ENCODE results near the gene PVR.
"Not testable (repeated sequence)": the region's sequence is repeated elsewhere in the genome, so short reads cannot be mapped to it uniquely, and the experiment has no call there.

Gene PVR

GRCh38 chr19:44610497-44610896, 33.2 kb upstream of the PVR start:
- not testable (repeated sequence) for H3K36me3 Mint-ChIP-seq (ENCODE audit: low read depth); H3K4me3 Mint-ChIP-seq; H3K9me3 Mint-ChIP-seq; H3K27me3 Mint-ChIP-seq
- Mint-ChIP-seq H3K27ac (peak overlapping the region; percentile 32), H3K4me1 (ENCODE audit: low read depth) (peaks cover 30% of the 10 kb centered on the region)
- intact Hi-C loops (cut with micrococcal nuclease), result loop anchor here (5.0 kb wide), 1 partner anchor 47 kb away; no protein-coding TSS in a partner anchor

- intact Hi-C loops (cut with micrococcal nuclease), result loop anchor here (5.0 kb wide), 1 partner anchor 45 kb away; no protein-coding TSS in a partner anchor
- H3K9me3 Mint-ChIP-seq, result no peaks in the 10 kb centered on the region
- no peak overlapping the region for H3K4me3 Mint-ChIP-seq
Measured at GRCh38 chr19:44611812-44612295, 31.9 kb upstream of the PVR start.

GRCh38 chr19:44613295-44614178, 30.2 kb upstream of the PVR start, which contains the start of gene IGSF23:
Gene IGSF23 (plus strand): TSS chr19:44613563. CDS start chr19:44613646, 83 bp downstream.
- Mint-ChIP-seq H3K27me3 (no peaks in the 10 kb centered on the region), H3K27ac (no peak within 1 kb of the TSS), H3K9me3 (no peaks in the 10 kb centered on the region), H3K36me3 (ENCODE audit: low read depth) (no peaks in the 10 kb centered on the region), H3K4me1 (ENCODE audit: low read depth) (peaks cover 27% of the 10 kb centered on the region), H3K4me3 (no peak within 1 kb of the TSS)
- intact Hi-C loops (cut with micrococcal nuclease), result loop anchor here (5.0 kb wide), 1 partner anchor 44 kb away; no protein-coding TSS in a partner anchor

More at GRCh38 chr19:44611812-44612295, 31.9 kb upstream of the PVR start:
- no peak overlapping the region for H3K27ac Mint-ChIP-seq
- no peaks in the 10 kb centered on the region for H3K27me3 Mint-ChIP-seq
- peaks cover 31% of the 10 kb centered on the region for H3K4me1 Mint-ChIP-seq (ENCODE audit: low read depth)
- no peaks in the 10 kb centered on the region for H3K36me3 Mint-ChIP-seq (ENCODE audit: low read depth)

- intact Hi-C loops (cut with micrococcal nuclease), result loop anchor here (5.0 kb wide), 1 partner anchor 43 kb away; no protein-coding TSS in a partner anchor
Measured at GRCh38 chr19:44614313-44614712, 29.4 kb upstream of the PVR start.

GRCh38 chr19:44615863-44616247, 27.9 kb upstream of the PVR start:
- Mint-ChIP-seq H3K9me3 (no peaks in the 10 kb centered on the region), H3K36me3 (ENCODE audit: low read depth) (no peaks in the 10 kb centered on the region), H3K27me3 (no peaks in the 10 kb centered on the region), H3K4me1 (ENCODE audit: low read depth) (peaks cover 35% of the 10 kb centered on the region), H3K27ac (no peak overlapping the region), H3K4me3 (no peak overlapping the region)
- intact Hi-C loops (cut with micrococcal nuclease), result no loop called here

More at GRCh38 chr19:44614313-44614712, 29.4 kb upstream of the PVR start:
- H3K9me3 Mint-ChIP-seq, result no peaks in the 10 kb centered on the region
- peaks cover 31% of the 10 kb centered on the region for H3K4me1 Mint-ChIP-seq (ENCODE audit: low read depth)
- H3K4me3 Mint-ChIP-seq, result no peak overlapping the region
- H3K27me3 Mint-ChIP-seq, result no peaks in the 10 kb centered on the region
- H3K27ac Mint-ChIP-seq, result no peak overlapping the region
- H3K36me3 Mint-ChIP-seq (ENCODE audit: low read depth), result no peaks in the 10 kb centered on the region

- Mint-ChIP-seq H3K36me3 (ENCODE audit: low read depth) (no peaks in the 10 kb centered on the region), H3K27me3 (no peaks in the 10 kb centered on the region), H3K4me1 (ENCODE audit: low read depth) (peaks cover 37% of the 10 kb centered on the region), H3K27ac (no peak overlapping the region), H3K9me3 (no peaks in the 10 kb centered on the region), H3K4me3 (no peak overlapping the region)
- intact Hi-C loops (cut with micrococcal nuclease), result no loop called here
Measured at GRCh38 chr19:44617110-44617880, 26.4 kb upstream of the PVR start.

- Mint-ChIP-seq H3K4me3 (no peak overlapping the region), H3K36me3 (ENCODE audit: low read depth) (no peaks in the 10 kb centered on the region), H3K4me1 (ENCODE audit: low read depth) (peaks cover 52% of the 10 kb centered on the region), H3K9me3 (peaks cover 2% of the 10 kb centered on the region), H3K27ac (no peak overlapping the region), H3K27me3 (no peaks in the 10 kb centered on the region)
- intact Hi-C loops (cut with micrococcal nuclease), result no loop called here
Measured at GRCh38 chr19:44618640-44619357, 24.9 kb upstream of the PVR start.

GRCh38 chr19:44620667-44621066, 23.0 kb upstream of the PVR start:
- H3K27ac Mint-ChIP-seq, result no peak overlapping the region
- peaks cover under 1% of the 10 kb centered on the region for H3K27me3 Mint-ChIP-seq
- peaks cover 6% of the 10 kb centered on the region for H3K36me3 Mint-ChIP-seq (ENCODE audit: low read depth)

GRCh38 chr19:44621367-44621766, 22.3 kb upstream of the PVR start:
- Mint-ChIP-seq H3K4me1 (ENCODE audit: low read depth) (peaks cover 51% of the 10 kb centered on the region), H3K27me3 (peaks cover 5% of the 10 kb centered on the region), H3K4me3 (no peak overlapping the region), H3K27ac (no peak overlapping the region), H3K9me3 (peaks cover 9% of the 10 kb centered on the region), H3K36me3 (ENCODE audit: low read depth) (peaks cover 6% of the 10 kb centered on the region)
- intact Hi-C loops (cut with micrococcal nuclease), result loop anchor here (5.0 kb wide), 1 partner anchor 34 kb away; no protein-coding TSS in a partner anchor

More at GRCh38 chr19:44620667-44621066, 23.0 kb upstream of the PVR start:
- Mint-ChIP-seq H3K9me3 (peaks cover 9% of the 10 kb centered on the region), H3K4me1 (ENCODE audit: low read depth) (peaks cover 53% of the 10 kb centered on the region), H3K4me3 (no peak overlapping the region)
- intact Hi-C loops (cut with micrococcal nuclease), result loop anchor here (5.0 kb wide), 1 partner anchor 33 kb away; no protein-coding TSS in a partner anchor

- H3K9me3 Mint-ChIP-seq, result peaks cover 9% of the 10 kb centered on the region
- peaks cover 45% of the 10 kb centered on the region for H3K4me1 Mint-ChIP-seq (ENCODE audit: low read depth)
- intact Hi-C loops (cut with micrococcal nuclease), result loop anchor here (5.0 kb wide), 1 partner anchor 36 kb away; no protein-coding TSS in a partner anchor
- H3K36me3 Mint-ChIP-seq (ENCODE audit: low read depth), result peaks cover 6% of the 10 kb centered on the region
- peaks cover 12% of the 10 kb centered on the region for H3K27me3 Mint-ChIP-seq
- peak overlapping the region; percentile 80 for H3K27ac Mint-ChIP-seq
- no peak overlapping the region for H3K4me3 Mint-ChIP-seq
Measured at GRCh38 chr19:44623080-44623479, 20.6 kb upstream of the PVR start.

- H3K36me3 Mint-ChIP-seq (ENCODE audit: low read depth), result peaks cover 6% of the 10 kb centered on the region
- peaks cover 40% of the 10 kb centered on the region for H3K4me1 Mint-ChIP-seq (ENCODE audit: low read depth)
- H3K27ac Mint-ChIP-seq, result peak overlapping the region; percentile 80
- intact Hi-C loops (cut with micrococcal nuclease), result loop anchor here (5.0 kb wide), 1 partner anchor 36 kb away; no protein-coding TSS in a partner anchor
- H3K9me3 Mint-ChIP-seq, result peaks cover 9% of the 10 kb centered on the region
- peaks cover 12% of the 10 kb centered on the region for H3K27me3 Mint-ChIP-seq
- no peak overlapping the region for H3K4me3 Mint-ChIP-seq
Measured at GRCh38 chr19:44623626-44624025, 20.1 kb upstream of the PVR start.

- H3K4me1 Mint-ChIP-seq (ENCODE audit: low read depth), result peaks cover 28% of the 10 kb centered on the region
- peaks cover 12% of the 10 kb centered on the region for H3K27me3 Mint-ChIP-seq
- H3K9me3 Mint-ChIP-seq, result peaks cover 9% of the 10 kb centered on the region
- H3K4me3 Mint-ChIP-seq, result no peak overlapping the region
- peaks cover 6% of the 10 kb centered on the region for H3K36me3 Mint-ChIP-seq (ENCODE audit: low read depth)
- H3K27ac Mint-ChIP-seq, result no peak overlapping the region
- intact Hi-C loops (cut with micrococcal nuclease), result loop anchor here (5.0 kb wide), 1 partner anchor 38 kb away; no protein-coding TSS in a partner anchor
Measured at GRCh38 chr19:44624840-44625354, 18.8 kb upstream of the PVR start.

- H3K4me3 Mint-ChIP-seq; H3K27ac Mint-ChIP-seq; H3K9me3 Mint-ChIP-seq; H3K36me3 Mint-ChIP-seq (ENCODE audit: low read depth); intact Hi-C loops (cut with micrococcal nuclease): not testable (repeated sequence)
- Mint-ChIP-seq H3K4me1 (ENCODE audit: low read depth) (peaks cover 32% of the 10 kb centered on the region), H3K27me3 (peaks cover 13% of the 10 kb centered on the region)
Measured at GRCh38 chr19:44625637-44626036, 18.1 kb upstream of the PVR start.
